ENCODE data around the gene STARD9. TPM values are rescaled to one million over a fixed set of nuclear protein-coding genes. Genes with fewer than 3 reads are reported as not detected.
A peak's percentile ranks its signal among the peaks of the same experiment; 100 is the strongest.

The STARD9 gene
- total and polyA plus RNA-seq, 2 of the 13 experiments (the other 11 are each of a cell fraction or from before 2014, with no cell fraction given), result 5.3 to 7.5 TPM

- peak; percentile 96 for TF ChIP-seq MYPOP (CRISPR knock-in tag; IDR thresholded peaks at IDR 0.05)
- TF ChIP-seq TEAD3 (CRISPR knock-in tag; optimal IDR thresholded peaks at IDR 0.05; ENCODE audit: borderline replicate concordance), result peak; percentile 60
- TF ChIP-seq BRCA1 (CRISPR knock-in tag; IDR thresholded peaks at IDR 0.05), result peak; percentile 27; the same call in 1 of the 2 replicates
- TF ChIP-seq AKAP8 (CRISPR knock-in tag; IDR thresholded peaks at IDR 0.05), result peak; percentile 79
- no peak; the same call in none of the 2 replicates for TF ChIP-seq SALL2 (CRISPR knock-in tag; IDR thresholded peaks at IDR 0.05)
- TF ChIP-seq ZBTB10 (CRISPR knock-in tag; IDR thresholded peaks at IDR 0.05; ENCODE audit: borderline replicate concordance), result peak; percentile 51; the same call in 1 of the 2 replicates
- TF ChIP-seq MAF1 (CRISPR knock-in tag; IDR thresholded peaks at IDR 0.05; ENCODE audit: borderline replicate concordance), result peak; percentile 52; the same call in 1 of the 2 replicates
- TF ChIP-seq ZNF740 (CRISPR knock-in tag; IDR thresholded peaks at IDR 0.05), result no peak
- TF ChIP-seq THAP9 (CRISPR knock-in tag; IDR thresholded peaks at IDR 0.05; ENCODE audit: borderline replicate concordance), result peak; percentile 80; the same call in 1 of the 2 replicates
- peak; percentile 85 for TF ChIP-seq NR0B2 (CRISPR knock-in tag; IDR thresholded peaks at IDR 0.05)
- TF ChIP-seq PRPF4 (IDR thresholded peaks at IDR 0.05; ENCODE audit: low read depth, low read length, poor library complexity, severe bottlenecking), result no peak
- TF ChIP-seq ZNF557 (CRISPR knock-in tag; IDR thresholded peaks at IDR 0.05), result no peak
- TF ChIP-seq ZBTB2 (CRISPR knock-in tag; IDR thresholded peaks at IDR 0.05; ENCODE audit: low read depth), result no peak
- TF ChIP-seq YY1 (IDR thresholded peaks at IDR 0.05; ENCODE audit: insufficient read depth, insufficient replicate concordance, low read depth, low read length), result peak; percentile 90
- no peak for TF ChIP-seq CENPX (CRISPR knock-in tag; IDR thresholded peaks at IDR 0.05)
- no peak for TF ChIP-seq ZNF768 (CRISPR knock-in tag; IDR thresholded peaks at IDR 0.05)
- no peak for TF ChIP-seq SMC3 (IDR thresholded peaks at IDR 0.05; ENCODE audit: low read length)
- peak; percentile 48; the same call in 1 of the 2 replicates for TF ChIP-seq CEBPG (CRISPR knock-in tag; IDR thresholded peaks at IDR 0.05)
- no peak for TF ChIP-seq PLSCR1 (CRISPR knock-in tag; IDR thresholded peaks at IDR 0.05; ENCODE audit: borderline replicate concordance)
These were observed 27.0 kb upstream of the STARD9 start, which contains the start of the genes HAUS2 and LRRC57 (continued) for GRCh38 chr15:42548249-42549031.
